Measurements from ENCODE around the gene SEMA5A. TPM values are rescaled to one million over a fixed set of nuclear protein-coding genes. Genes with fewer than 3 reads are reported as not detected.
A peak's percentile ranks its signal among the peaks of the same experiment; 100 is the strongest.

The SEMA5A gene
- total and polyA plus RNA-seq, 7 donors: 0.24 to 3.9 (median 0.66) TPM

GRCh38 chr5:9445826-9446388 is 100.0 kb downstream of the SEMA5A start:
- peaks cover 0 to 2% (median 0%) of the 10 kb centered on the region in 3 donors for H3K27me3 ChIP-seq (ENCODE audit: insufficient read depth in 3 of 3, low read length in 2 of 3)
- H3K4me3 ChIP-seq: no peak overlapping the region
- DNase-seq: no peak
- H3K9me3 ChIP-seq: peaks cover 3% of the 10 kb centered on the region
- intact Hi-C loops (cut with DNase I): no loop called here
- peak in 1 of 4 donors; percentile 21 for ATAC-seq
- TF ChIP-seq, protein P1, sequence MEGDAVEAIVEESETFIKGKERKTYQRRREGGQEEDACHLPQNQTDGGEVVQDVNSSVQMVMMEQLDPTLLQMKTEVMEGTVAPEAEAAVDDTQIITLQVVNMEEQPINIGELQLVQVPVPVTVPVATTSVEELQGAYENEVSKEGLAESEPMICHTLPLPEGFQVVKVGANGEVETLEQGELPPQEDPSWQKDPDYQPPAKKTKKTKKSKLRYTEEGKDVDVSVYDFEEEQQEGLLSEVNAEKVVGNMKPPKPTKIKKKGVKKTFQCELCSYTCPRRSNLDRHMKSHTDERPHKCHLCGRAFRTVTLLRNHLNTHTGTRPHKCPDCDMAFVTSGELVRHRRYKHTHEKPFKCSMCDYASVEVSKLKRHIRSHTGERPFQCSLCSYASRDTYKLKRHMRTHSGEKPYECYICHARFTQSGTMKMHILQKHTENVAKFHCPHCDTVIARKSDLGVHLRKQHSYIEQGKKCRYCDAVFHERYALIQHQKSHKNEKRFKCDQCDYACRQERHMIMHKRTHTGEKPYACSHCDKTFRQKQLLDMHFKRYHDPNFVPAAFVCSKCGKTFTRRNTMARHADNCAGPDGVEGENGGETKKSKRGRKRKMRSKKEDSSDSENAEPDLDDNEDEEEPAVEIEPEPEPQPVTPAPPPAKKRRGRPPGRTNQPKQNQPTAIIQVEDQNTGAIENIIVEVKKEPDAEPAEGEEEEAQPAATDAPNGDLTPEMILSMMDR (IDR thresholded peaks at IDR 0.05): no peak
- H3K36me3 ChIP-seq (ENCODE audit: insufficient read depth in 1 of 2, low read depth in 1 of 2): no peaks in the 10 kb centered on the region
- WGBS, 3 donors: 28 to 45% (median 38%) methylated on average over 2 of the region's 2 CpGs
- peak overlapping the region; percentile 21 for H3K27ac ChIP-seq
- H3K4me1 ChIP-seq: no peaks in the 10 kb centered on the region

DNA sequence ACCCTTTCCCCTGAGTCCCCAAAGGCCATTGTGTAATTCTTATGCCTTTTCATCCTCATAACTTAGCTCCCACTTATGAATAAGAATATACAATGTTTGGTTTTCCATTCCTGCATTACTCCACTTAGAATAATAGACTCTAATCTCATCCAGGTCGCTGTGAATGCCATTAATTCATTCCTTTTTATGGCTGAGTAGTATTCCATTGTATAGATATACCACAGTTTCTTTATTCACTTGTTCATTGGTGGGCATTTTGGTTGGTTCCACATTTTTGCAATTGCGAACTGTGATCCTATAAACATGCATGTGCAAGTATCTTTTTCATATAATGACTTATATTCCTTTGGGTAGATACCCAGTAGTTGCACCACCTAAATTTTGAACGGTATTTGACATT is 101.5 kb downstream of the SEMA5A start:
- Histone ChIP-seq H3K36me3 (ENCODE audit: insufficient read depth in 1 of 2, low read depth in 1 of 2) (no peaks in the 10 kb centered on the region), H3K27ac (no peak overlapping the region), H3K27me3 (ENCODE audit: insufficient read depth in 3 of 3, low read length in 2 of 3) (peaks cover 0 to 2% (median 0%) of the 10 kb centered on the region in 3 donors), H3K4me3 (no peak overlapping the region), H3K4me1 (no peaks in the 10 kb centered on the region), H3K9me3 (peaks cover 3% of the 10 kb centered on the region)
- intact Hi-C loops (cut with DNase I): no loop called here
- DNase-seq (no peak), ATAC-seq (no peak)
- 82 to 88% (median 82%) methylated on average over 3 of the region's 3 CpGs for WGBS, 3 donors
- TF ChIP-seq, protein P1 (IDR thresholded peaks at IDR 0.05): no peak

GRCh38 chr5:9441610-9442009 is 104.3 kb downstream of the SEMA5A start:
- TF ChIP-seq, protein P1 (IDR thresholded peaks at IDR 0.05): no peak
- WGBS, 3 donors: 84 to 95% (median 94%) methylated on average over 2 of the region's 2 CpGs
- no peak overlapping the region for H3K27ac ChIP-seq
- H3K9me3 ChIP-seq: peaks cover 3% of the 10 kb centered on the region
- ATAC-seq: no peak
- no peaks in the 10 kb centered on the region for H3K36me3 ChIP-seq (ENCODE audit: insufficient read depth in 1 of 2, low read depth in 1 of 2)
- no peaks in the 10 kb centered on the region for H3K4me1 ChIP-seq
- H3K4me3 ChIP-seq: no peak overlapping the region
- intact Hi-C loops (cut with DNase I): no loop called here
- H3K27me3 ChIP-seq (ENCODE audit: insufficient read depth in 3 of 3, low read length in 2 of 3): peaks cover 0 to 2% (median 0%) of the 10 kb centered on the region in 3 donors
- no peak for DNase-seq

GRCh38 chr5:9440517-9440916 is 105.4 kb downstream of the SEMA5A start:
- 57 to 65% (median 63%) methylated on average over 2 of the region's 2 CpGs for WGBS, 3 donors
- DNase-seq: no peak
- Histone ChIP-seq H3K9me3 (peaks cover 3% of the 10 kb centered on the region), H3K27me3 (ENCODE audit: insufficient read depth in 3 of 3, low read length in 2 of 3) (peaks cover 0 to 2% (median 0%) of the 10 kb centered on the region in 3 donors), H3K4me3 (no peak overlapping the region), H3K27ac (no peak overlapping the region), H3K4me1 (no peaks in the 10 kb centered on the region), H3K36me3 (ENCODE audit: insufficient read depth in 1 of 2, low read depth in 1 of 2) (no peaks in the 10 kb centered on the region)
- no peak for ATAC-seq
- intact Hi-C loops (cut with DNase I): no loop called here
- TF ChIP-seq, protein P1 (IDR thresholded peaks at IDR 0.05): no peak
